ENCODE results near the gene JAK1. TPM values are rescaled to one million over a fixed set of nuclear protein-coding genes. Genes with fewer than 3 reads are reported as not detected.

Gene JAK1
- total RNA-seq, 2 donors from 2014 or later, result 90.3 to 122 TPM

GRCh38 chr1:64996541-64997257 lies 30.4 kb upstream of the JAK1 start:
- peaks cover 0 to 15% of the 10 kb centered on the region in 2 donors for H3K9me3 ChIP-seq
- no peak for TF ChIP-seq CTCF (IDR thresholded peaks at IDR 0.05)
- H3K36me3 ChIP-seq, result no peaks in the 10 kb centered on the region
- no peaks in the 10 kb centered on the region for H3K27me3 ChIP-seq
- H3K4me3 ChIP-seq, result no peak overlapping the region
- peaks cover 0 to 3% of the 10 kb centered on the region in 2 donors for H3K4me1 ChIP-seq
- H3K27ac ChIP-seq, result no peak overlapping the region
- no peak for DNase-seq (ENCODE audit: low spot score)

GRCh38 chr1:64995316-64995715 lies 29.0 kb upstream of the JAK1 start:
- Histone ChIP-seq H3K27ac (no peak overlapping the region), H3K4me3 (no peak overlapping the region), H3K4me1 (no peaks in the 10 kb centered on the region), H3K36me3 (no peaks in the 10 kb centered on the region), H3K27me3 (no peaks in the 10 kb centered on the region), H3K9me3 (peaks cover 0 to 15% of the 10 kb centered on the region in 2 donors)
- DNase-seq (ENCODE audit: low spot score), result no peak
- TF ChIP-seq CTCF (IDR thresholded peaks at IDR 0.05), result no peak

DNA sequence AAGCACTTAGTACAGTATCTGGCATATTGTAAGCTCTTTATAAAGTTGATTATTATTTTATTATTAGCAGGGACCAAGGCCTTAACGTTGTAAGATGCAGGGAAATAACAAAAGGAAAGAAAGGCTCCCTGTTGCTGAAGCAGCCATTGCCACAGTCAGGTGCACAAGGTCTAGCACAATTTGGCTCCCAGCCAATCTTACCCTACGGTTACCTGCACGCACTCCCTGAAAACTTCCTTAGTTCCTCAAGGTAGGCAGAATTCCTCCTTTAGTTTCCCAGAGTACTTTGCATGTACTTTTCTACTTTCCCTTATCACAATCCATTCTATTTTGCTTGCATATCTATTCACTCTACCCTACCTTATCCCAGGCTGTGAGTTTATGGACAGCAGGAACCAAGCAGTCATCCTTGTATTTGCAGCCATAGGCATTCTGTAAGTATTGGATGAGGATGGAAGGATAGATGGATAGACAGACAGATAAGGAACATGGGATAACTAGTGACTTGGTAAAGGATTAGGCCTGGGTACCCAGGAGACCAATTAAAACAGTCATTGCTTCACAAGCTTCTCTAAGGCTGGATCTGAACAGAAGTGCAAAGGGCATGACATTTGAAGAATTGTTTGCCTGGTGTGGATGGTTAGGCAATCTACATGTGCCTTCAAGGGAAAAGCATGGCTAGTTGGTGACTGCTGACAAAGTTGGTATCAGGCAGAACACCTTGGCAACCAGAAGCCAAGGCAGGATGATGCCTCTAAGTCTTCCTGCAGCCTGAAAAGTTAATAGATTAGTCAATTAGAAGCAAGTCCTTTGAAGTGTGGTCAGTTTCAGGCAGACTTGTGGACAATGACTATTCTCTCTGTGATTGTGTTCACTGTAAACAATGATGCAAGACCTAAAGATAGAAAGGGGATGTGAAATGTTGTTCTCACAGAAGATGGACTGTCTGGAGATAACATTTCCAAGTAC lies 20.8 kb upstream of the JAK1 start:
- no peak overlapping the region for H3K4me3 ChIP-seq
- TF ChIP-seq CTCF (IDR thresholded peaks at IDR 0.05), result no peak
- H3K9me3 ChIP-seq, result no peaks in the 10 kb centered on the region
- H3K27me3 ChIP-seq, result no peaks in the 10 kb centered on the region
- DNase-seq (ENCODE audit: low spot score), result no peak
- H3K4me1 ChIP-seq, result peaks cover 0 to 10% of the 10 kb centered on the region in 2 donors
- H3K27ac ChIP-seq, result no peak overlapping the region
- no peaks in the 10 kb centered on the region for H3K36me3 ChIP-seq

DNA sequence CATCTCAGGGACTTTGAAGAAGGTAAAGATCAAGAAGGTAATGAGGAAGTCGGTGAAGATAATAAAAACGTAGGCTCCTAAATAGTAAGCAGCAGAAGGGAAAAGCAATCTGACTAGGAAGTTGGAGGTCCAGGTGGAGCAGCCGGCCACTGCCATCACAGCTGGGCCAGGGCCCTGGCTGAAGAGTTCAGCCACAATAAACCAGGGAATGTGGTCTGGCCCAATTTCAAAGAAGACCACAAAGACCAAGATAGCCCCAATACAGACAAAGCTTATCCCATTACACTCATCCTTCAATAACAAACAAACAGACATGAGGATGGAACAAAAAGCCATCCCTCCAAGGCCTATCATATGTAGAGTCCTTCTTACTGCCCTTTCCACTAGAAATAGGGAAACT lies 18.4 kb upstream of the JAK1 start:
- peaks cover 0 to 10% of the 10 kb centered on the region in 2 donors for H3K4me1 ChIP-seq
- no peaks in the 10 kb centered on the region for H3K27me3 ChIP-seq
- no peaks in the 10 kb centered on the region for H3K9me3 ChIP-seq
- no peak overlapping the region for H3K4me3 ChIP-seq
- H3K27ac ChIP-seq, result no peak overlapping the region
- no peak for TF ChIP-seq CTCF (IDR thresholded peaks at IDR 0.05)
- no peaks in the 10 kb centered on the region for H3K36me3 ChIP-seq
- DNase-seq (ENCODE audit: low spot score), result no peak

- DNase-seq (ENCODE audit: low spot score), result no peak
- H3K4me3 ChIP-seq, result no peak overlapping the region
- H3K27ac ChIP-seq, result no peak overlapping the region
- TF ChIP-seq CTCF (IDR thresholded peaks at IDR 0.05), result no peak
- H3K9me3 ChIP-seq, result no peaks in the 10 kb centered on the region
- H3K27me3 ChIP-seq, result no peaks in the 10 kb centered on the region
- H3K4me1 ChIP-seq, result peaks cover 0 to 10% of the 10 kb centered on the region in 2 donors
- H3K36me3 ChIP-seq, result peaks cover 4% of the 10 kb centered on the region
Observed at GRCh38 chr1:64984106-64984505, 17.8 kb upstream of the JAK1 start.

Measured in right atrium auricular region (tissue), 2 donors.